Tibial nerve (tissue), 4 donors: ENCODE data around the gene AGPAT3. TPM values are rescaled to one million over a fixed set of nuclear protein-coding genes. Genes with fewer than 3 reads are reported as not detected.
"Not testable (repeated sequence)": the region's sequence is repeated elsewhere in the genome, so short reads cannot be mapped to it uniquely, and the experiment has no call there.

ENCODE experiments used
- DNase-seq, 2 donors: peaks; one replicate each; pipeline ENCODE4 v3.0.0-alpha.2; 2019; ENCODE audit warnings: low spot score in 2 of 2
- H3K27ac ChIP-seq, 4 donors: fragments of 200-600 bp; sonication (generic) in 3 of 4; one replicate each; pipeline ENCODE4 v1.5.1; 2017 to 2019; ENCODE audit warnings: mild to moderate bottlenecking in 1 of 4
- H3K27me3 ChIP-seq, 2 donors: fragments of 200-600 bp; sonication (generic) in 1 of 2; one replicate each; pipeline versions ENCODE4 v1.5.1 to v1.6.0; 2017 to 2019
- H3K36me3 ChIP-seq, 3 donors: fragments of 200-600 bp; sonication (generic); one replicate each; pipeline ENCODE4 v1.5.1; 2018 to 2019
- H3K4me1 ChIP-seq, 4 donors: fragments of 200-600 bp; sonication (generic) in 3 of 4; one replicate each; pipeline ENCODE4 v1.5.1; 2017 to 2019
- H3K4me3 ChIP-seq, 4 donors: fragments of 200-600 bp; sonication (generic) in 3 of 4; one replicate each; pipeline ENCODE4 v1.5.1; 2017 to 2019; ENCODE audit warnings: mild to moderate bottlenecking in 1 of 4, moderate library complexity in 1 of 4
- H3K9me3 ChIP-seq, 4 donors: fragments of 200-600 bp; sonication (generic) in 3 of 4; one replicate each; pipeline ENCODE4 v1.5.1; 2017 to 2019
- CTCF ChIP-seq, 5 experiments: fragments of 200-600 bp in 3 of 5; fragments of 450-650 bp in 2 of 5; sonication (generic) in 3 of 5; IDR thresholded peaks; one replicate each; pipeline ENCODE4 v1.5.1; 2016 to 2019; ENCODE audit warnings: antibody characterized with exemption in 5 of 5, mild to moderate bottlenecking in 3 of 5, moderate library complexity in 2 of 5
- EP300 ChIP-seq, 2 donors: sonication (generic); formaldehyde crosslinking; IDR thresholded peaks; one replicate each; pipeline ENCODE4 v1.6.1; 2017; ENCODE audit warnings: antibody characterized with exemption in 2 of 2, mild to moderate bottlenecking in 1 of 2
- POLR2A ChIP-seq, 2 donors: fragments of 450-650 bp; IDR thresholded peaks; one replicate each; pipeline ENCODE4 v1.6.1; 2017; ENCODE audit warnings: antibody characterized with exemption in 2 of 2, mild to moderate bottlenecking in 2 of 2, moderate library complexity in 2 of 2
- WGBS, 2 donors: methylation state at CpG; one replicate each; pipeline ENCODE4 v1.1.5; 2018; 5-methylcytosine and 5-hydroxymethylcytosine counted together
- total RNA-seq, 4 donors: library from RNA; depleted of rRNA; stranded (reverse); fragments of >200 nt; gene quantifications; one replicate each; pipeline ENCODE4 v1.1.0, GENCODE V29; 2016

The AGPAT3 gene
- total RNA-seq, 4 donors from 2014 or later, result 29.9 to 45.6 (median 36.4) TPM

GRCh38 chr21:43835861-43836260 lies 29.2 kb upstream of the AGPAT3 start:
- peaks cover 0 to 12% of the 10 kb centered on the region in 2 donors for H3K27me3 ChIP-seq
- no peaks in the 10 kb centered on the region for H3K4me1 ChIP-seq
- no peaks in the 10 kb centered on the region for H3K9me3 ChIP-seq
- DNase-seq, result no peak
- H3K4me3 ChIP-seq, result no peak overlapping the region
- H3K27ac ChIP-seq, result no peak overlapping the region
- TF ChIP-seq POLR2A (IDR thresholded peaks at IDR 0.05), result no peak
- TF ChIP-seq EP300 (IDR thresholded peaks at IDR 0.05), result no peak
- TF ChIP-seq CTCF (IDR thresholded peaks at IDR 0.05), result no peak
- no peaks in the 10 kb centered on the region for H3K36me3 ChIP-seq
- 80 to 84% methylated on average over 2 to 6 of the region's 6 CpGs for WGBS, 2 donors

- no peak for TF ChIP-seq EP300 (IDR thresholded peaks at IDR 0.05)
- no peak for TF ChIP-seq POLR2A (IDR thresholded peaks at IDR 0.05)
- TF ChIP-seq CTCF (IDR thresholded peaks at IDR 0.05), result no peak
- H3K27ac ChIP-seq, result no peak overlapping the region
- H3K4me3 ChIP-seq, result no peak overlapping the region
- WGBS, 2 donors, result 84 to 86% methylated on average over 6 of the region's 6 CpGs
- H3K4me1 ChIP-seq, result no peaks in the 10 kb centered on the region
- H3K27me3 ChIP-seq, result peaks cover 0 to 5% of the 10 kb centered on the region in 2 donors
- H3K36me3 ChIP-seq, result no peaks in the 10 kb centered on the region
- DNase-seq, result no peak
- no peaks in the 10 kb centered on the region for H3K9me3 ChIP-seq
Measured at GRCh38 chr21:43836616-43837015, 28.4 kb upstream of the AGPAT3 start.

GRCh38 chr21:43840259-43840658 lies 24.8 kb upstream of the AGPAT3 start:
- 93 to 96% methylated on average over 3 of the region's 3 CpGs for WGBS, 2 donors
- TF ChIP-seq CTCF (IDR thresholded peaks at IDR 0.05), result no peak
- TF ChIP-seq POLR2A (IDR thresholded peaks at IDR 0.05), result no peak
- TF ChIP-seq EP300 (IDR thresholded peaks at IDR 0.05), result no peak
- Histone ChIP-seq H3K9me3 (no peaks in the 10 kb centered on the region), H3K36me3 (no peaks in the 10 kb centered on the region), H3K4me3 (no peak overlapping the region), H3K4me1 (no peaks in the 10 kb centered on the region), H3K27ac (no peak overlapping the region), H3K27me3 (no peaks in the 10 kb centered on the region)
- no peak for DNase-seq

- H3K27me3 ChIP-seq, result no peaks in the 10 kb centered on the region
- TF ChIP-seq POLR2A (IDR thresholded peaks at IDR 0.05) (no peak), EP300 (IDR thresholded peaks at IDR 0.05) (no peak), CTCF (IDR thresholded peaks at IDR 0.05) (no peak)
Measured at GRCh38 chr21:43842742-43843141, 22.3 kb upstream of the AGPAT3 start.

GRCh38 chr21:43844906-43845305 lies 20.1 kb upstream of the AGPAT3 start:
- WGBS, 2 donors, result 38 to 49% methylated on average over 5 of the region's 5 CpGs
- not testable (repeated sequence) for H3K9me3 ChIP-seq, DNase-seq, H3K4me1 ChIP-seq, H3K27ac ChIP-seq, H3K4me3 ChIP-seq, H3K27me3 ChIP-seq, H3K36me3 ChIP-seq

More at GRCh38 chr21:43842742-43843141, 22.3 kb upstream of the AGPAT3 start:
- H3K4me3 ChIP-seq, result no peak overlapping the region
- H3K9me3 ChIP-seq, result no peaks in the 10 kb centered on the region
- whole genome bisulfite sequencing, 2 donors, result 65 to 71% methylated on average over 2 of the region's 2 CpGs
- no peak for DNase-seq
- no peaks in the 10 kb centered on the region for H3K36me3 ChIP-seq
- H3K4me1 ChIP-seq, result no peaks in the 10 kb centered on the region
- H3K27ac ChIP-seq, result no peak overlapping the region

GRCh38 chr21:43845386-43845785 lies 19.6 kb upstream of the AGPAT3 start:
- DNase-seq, result no peak
- H3K36me3 ChIP-seq, result no peaks in the 10 kb centered on the region
- H3K27me3 ChIP-seq, result no peaks in the 10 kb centered on the region
- no peak overlapping the region for H3K27ac ChIP-seq
- H3K4me3 ChIP-seq, result no peak overlapping the region
- no peaks in the 10 kb centered on the region for H3K4me1 ChIP-seq
- TF ChIP-seq EP300 (IDR thresholded peaks at IDR 0.05) (no peak), CTCF (IDR thresholded peaks at IDR 0.05) (no peak), POLR2A (IDR thresholded peaks at IDR 0.05) (no peak)
- 85% methylated on average over 13 of the region's 13 CpGs for whole genome bisulfite sequencing, 2 donors
- H3K9me3 ChIP-seq, result no peaks in the 10 kb centered on the region
